ENCODE data around the gene ORM1.

DNA sequence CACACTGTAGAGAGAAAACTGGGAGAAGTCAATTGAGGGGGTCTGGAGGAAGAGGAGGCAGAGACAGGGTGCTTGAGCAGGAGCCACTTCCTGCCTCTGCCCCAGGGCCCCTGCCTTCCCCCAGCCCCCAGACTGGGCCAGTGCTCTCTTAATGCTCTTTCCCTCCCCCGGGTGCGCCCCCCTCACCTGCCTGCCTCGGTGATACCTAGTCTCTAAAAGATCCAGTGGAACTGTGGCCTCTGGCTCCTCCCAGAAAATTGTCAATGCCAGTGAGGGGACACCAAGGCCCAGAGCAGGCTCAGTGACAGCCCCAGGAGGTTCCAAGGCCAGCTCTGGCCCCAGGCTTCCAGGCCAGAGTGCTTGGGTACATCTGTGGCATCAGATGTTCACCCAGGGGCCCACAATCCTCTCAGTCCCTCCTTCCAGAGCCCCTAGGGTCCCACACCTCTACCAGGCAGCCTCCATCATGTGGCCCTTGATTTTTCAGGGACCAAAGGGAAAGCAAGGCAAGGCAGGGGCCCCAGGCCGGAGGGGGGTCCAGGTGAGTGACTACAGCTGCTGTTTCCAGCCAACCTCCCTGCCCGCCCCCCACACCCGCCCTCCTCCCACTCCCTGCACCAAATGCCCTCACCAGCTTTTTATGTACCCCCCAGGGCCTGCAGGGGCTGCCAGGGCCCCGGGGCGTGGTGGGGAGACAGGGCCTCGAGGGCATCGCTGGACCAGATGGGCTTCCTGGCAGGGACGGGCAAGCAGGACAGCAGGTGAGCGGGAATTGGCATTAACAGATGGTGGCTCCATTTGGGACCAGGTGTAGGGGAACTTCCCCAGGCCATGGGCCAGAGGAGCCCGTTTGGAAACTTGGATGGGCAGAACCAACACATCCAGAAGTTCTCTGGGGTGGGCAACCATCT, 33.1 kb upstream of the ORM1 start:
- no peak for TF ChIP-seq TAF1 (conservative IDR thresholded peaks at IDR 0.05)
- TF ChIP-seq, protein P1, sequence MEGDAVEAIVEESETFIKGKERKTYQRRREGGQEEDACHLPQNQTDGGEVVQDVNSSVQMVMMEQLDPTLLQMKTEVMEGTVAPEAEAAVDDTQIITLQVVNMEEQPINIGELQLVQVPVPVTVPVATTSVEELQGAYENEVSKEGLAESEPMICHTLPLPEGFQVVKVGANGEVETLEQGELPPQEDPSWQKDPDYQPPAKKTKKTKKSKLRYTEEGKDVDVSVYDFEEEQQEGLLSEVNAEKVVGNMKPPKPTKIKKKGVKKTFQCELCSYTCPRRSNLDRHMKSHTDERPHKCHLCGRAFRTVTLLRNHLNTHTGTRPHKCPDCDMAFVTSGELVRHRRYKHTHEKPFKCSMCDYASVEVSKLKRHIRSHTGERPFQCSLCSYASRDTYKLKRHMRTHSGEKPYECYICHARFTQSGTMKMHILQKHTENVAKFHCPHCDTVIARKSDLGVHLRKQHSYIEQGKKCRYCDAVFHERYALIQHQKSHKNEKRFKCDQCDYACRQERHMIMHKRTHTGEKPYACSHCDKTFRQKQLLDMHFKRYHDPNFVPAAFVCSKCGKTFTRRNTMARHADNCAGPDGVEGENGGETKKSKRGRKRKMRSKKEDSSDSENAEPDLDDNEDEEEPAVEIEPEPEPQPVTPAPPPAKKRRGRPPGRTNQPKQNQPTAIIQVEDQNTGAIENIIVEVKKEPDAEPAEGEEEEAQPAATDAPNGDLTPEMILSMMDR (IDR thresholded peaks at IDR 0.05; ENCODE audit: low read depth, low read length, missing input control) = no peak
- TF ChIP-seq, protein P2, sequence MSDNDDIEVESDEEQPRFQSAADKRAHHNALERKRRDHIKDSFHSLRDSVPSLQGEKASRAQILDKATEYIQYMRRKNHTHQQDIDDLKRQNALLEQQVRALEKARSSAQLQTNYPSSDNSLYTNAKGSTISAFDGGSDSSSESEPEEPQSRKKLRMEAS (IDR thresholded peaks at IDR 0.05) = no peak
- TF ChIP-seq EGR1 (IDR thresholded peaks at IDR 0.05; ENCODE audit: low read depth in 2 of 2) = no peak
- no peak for TF ChIP-seq HNF4G (IDR thresholded peaks at IDR 0.05)
- no peak for TF ChIP-seq YY1 (IDR thresholded peaks at IDR 0.05)
- TF ChIP-seq FOXA1 (IDR thresholded peaks at IDR 0.05) = no peak
- TF ChIP-seq JUND (IDR thresholded peaks at IDR 0.05) = no peak
- TF ChIP-seq SP1 (IDR thresholded peaks at IDR 0.05) = no peak
- TF ChIP-seq HNF4A (conservative IDR thresholded peaks at IDR 0.05) = no peak
- TF ChIP-seq, protein P3, sequence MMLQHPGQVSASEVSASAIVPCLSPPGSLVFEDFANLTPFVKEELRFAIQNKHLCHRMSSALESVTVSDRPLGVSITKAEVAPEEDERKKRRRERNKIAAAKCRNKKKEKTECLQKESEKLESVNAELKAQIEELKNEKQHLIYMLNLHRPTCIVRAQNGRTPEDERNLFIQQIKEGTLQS (IDR thresholded peaks at IDR 0.05) = no peak
- TF ChIP-seq GABPA (IDR thresholded peaks at IDR 0.05 in 1 of 2, conservative IDR thresholded peaks at IDR 0.05 in 1 of 2) = no peak
- TF ChIP-seq RXRA (IDR thresholded peaks at IDR 0.05) = no peak
- no peak for TF ChIP-seq FOXA2 (IDR thresholded peaks at IDR 0.05)

Data from liver (tissue), 3 donors.